MM.1S (cell line): Measurements from ENCODE around the gene ATXN1.

Experiments used
- EZH2 ChIP-seq: fragments of 300-600 bp; sonication (generic); optimal IDR thresholded peaks from 2 replicates; pipeline ENCODE3; 2017; ENCODE audit warnings: low read depth, mild to moderate bottlenecking, antibody characterized with exemption, low read length, mixed read lengths
- TF ChIP-seq, protein P1 (sequence below): fragments of 300-600 bp; sonication (generic); IDR thresholded peaks from 2 replicates; pipeline ENCODE4 v1.5.1; 2016; ENCODE audit warnings: antibody characterized with exemption, low read length, mixed read lengths

DNA sequence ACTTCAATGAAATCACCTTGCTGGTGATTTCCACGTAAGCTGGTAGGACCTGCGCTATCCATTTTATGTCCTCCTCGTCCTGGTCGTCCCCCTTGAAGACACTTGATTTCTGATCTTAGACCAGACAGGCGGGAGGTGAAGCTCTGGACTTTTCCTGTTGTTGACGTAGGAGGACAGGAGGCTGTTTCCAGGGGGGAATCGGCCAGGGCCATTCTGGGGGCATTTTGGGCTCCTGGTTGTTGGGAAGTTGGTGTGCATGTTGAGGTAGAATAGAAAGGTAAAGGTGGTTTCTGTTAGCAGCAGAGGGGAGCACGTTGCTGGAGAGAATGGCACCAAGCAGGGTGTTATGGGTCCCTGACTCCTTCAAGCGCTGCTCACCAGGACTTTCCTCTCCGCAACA is 466.9 kb downstream of the ATXN1 start:
- TF ChIP-seq, protein P1, sequence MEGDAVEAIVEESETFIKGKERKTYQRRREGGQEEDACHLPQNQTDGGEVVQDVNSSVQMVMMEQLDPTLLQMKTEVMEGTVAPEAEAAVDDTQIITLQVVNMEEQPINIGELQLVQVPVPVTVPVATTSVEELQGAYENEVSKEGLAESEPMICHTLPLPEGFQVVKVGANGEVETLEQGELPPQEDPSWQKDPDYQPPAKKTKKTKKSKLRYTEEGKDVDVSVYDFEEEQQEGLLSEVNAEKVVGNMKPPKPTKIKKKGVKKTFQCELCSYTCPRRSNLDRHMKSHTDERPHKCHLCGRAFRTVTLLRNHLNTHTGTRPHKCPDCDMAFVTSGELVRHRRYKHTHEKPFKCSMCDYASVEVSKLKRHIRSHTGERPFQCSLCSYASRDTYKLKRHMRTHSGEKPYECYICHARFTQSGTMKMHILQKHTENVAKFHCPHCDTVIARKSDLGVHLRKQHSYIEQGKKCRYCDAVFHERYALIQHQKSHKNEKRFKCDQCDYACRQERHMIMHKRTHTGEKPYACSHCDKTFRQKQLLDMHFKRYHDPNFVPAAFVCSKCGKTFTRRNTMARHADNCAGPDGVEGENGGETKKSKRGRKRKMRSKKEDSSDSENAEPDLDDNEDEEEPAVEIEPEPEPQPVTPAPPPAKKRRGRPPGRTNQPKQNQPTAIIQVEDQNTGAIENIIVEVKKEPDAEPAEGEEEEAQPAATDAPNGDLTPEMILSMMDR: no peak
- TF ChIP-seq EZH2: no peak
